HepG2 (cell line): Measurements from ENCODE around the gene GRIN2D. TPM values are rescaled to one million over a fixed set of nuclear protein-coding genes. Genes with fewer than 3 reads are reported as not detected.
A peak's percentile ranks its signal among the peaks of the same experiment; 100 is the strongest.

Source experiments
- FOXA1 ChIP-seq, 2 experiments: fragments of 450-650 bp in 1 of 2; sonication (generic) in 1 of 2; formaldehyde crosslinking in 1 of 2; IDR thresholded peaks; 2 replicates each; pipeline versions ENCODE4 v1.4.0 to v1.6.1; 2016 to 2020; ENCODE audit warnings: missing genetic modification reagents in 1 of 2
- GATAD2A ChIP-seq: IDR thresholded peaks from 2 replicates; pipeline ENCODE4 v1.6.1; 2016
- MAFG ChIP-seq: sonication (generic); formaldehyde crosslinking; IDR thresholded peaks from 2 replicates; pipeline ENCODE4 v1.5.1; 2020; ENCODE audit warnings: mild to moderate bottlenecking, missing genetic modification reagents
- MIER3 ChIP-seq: IDR thresholded peaks from 2 replicates; pipeline ENCODE4 v1.6.1; 2016; ENCODE audit warnings: missing compliant biosample characterization, borderline replicate concordance
- NCOA1 ChIP-seq: sonication (generic); formaldehyde crosslinking; IDR thresholded peaks from 2 replicates; pipeline ENCODE4 v1.9.0; 2021; ENCODE audit warnings: missing genetic modification reagents
- NR2F6 ChIP-seq, 2 experiments: IDR thresholded peaks; 2 replicates each; pipeline ENCODE4 v1.6.1; 2016; ENCODE audit warnings: antibody characterized with exemption in 1 of 2, mild to moderate bottlenecking in 1 of 2
- REPIN1 ChIP-seq: sonication (generic); formaldehyde crosslinking; IDR thresholded peaks from 2 replicates; pipeline ENCODE4 v1.8.0; 2022; ENCODE audit warnings: missing genetic modification reagents, low read depth, mild to moderate bottlenecking, borderline replicate concordance
- ZFP37 ChIP-seq: sonication (generic); formaldehyde crosslinking; IDR thresholded peaks from 2 replicates; pipeline ENCODE4 v1.4.0; 2020; ENCODE audit warnings: missing genetic modification reagents, borderline replicate concordance
- ZNF354B ChIP-seq: sonication (generic); formaldehyde crosslinking; IDR thresholded peaks from 2 replicates; pipeline ENCODE4 v1.8.0; 2022; ENCODE audit warnings: mild to moderate bottlenecking, missing genetic modification reagents
- ZNF468 ChIP-seq: sonication (generic); formaldehyde crosslinking; IDR thresholded peaks from 2 replicates; pipeline ENCODE4 v1.8.0; 2022; ENCODE audit warnings: mild to moderate bottlenecking, moderate library complexity, missing genetic modification reagents
- ZNF589 ChIP-seq: sonication (generic); formaldehyde crosslinking; conservative IDR thresholded peaks from 2 replicates; pipeline ENCODE4 v1.8.0; 2022; ENCODE audit warnings: mild to moderate bottlenecking, moderate library complexity, missing genetic modification reagents
- polyA plus RNA-seq, 8 experiments: library from polyadenylated mRNA; depleted of rRNA in 3 of 8; stranded (reverse) in 7 of 8; unstranded in 1 of 8; fragments of >200 nt; fragmentation: Illumina TruSeq in 4 of 8; extraction: Trizol in 4 of 8; gene quantifications; 2 replicates each; pipeline versions ENCODE4 v1.2.1 to v1.2.3, GENCODE V29; 2011 to 2016; ENCODE audit warnings: low read depth in 4 of 8, missing spikeins in 1 of 8, mixed read lengths in 1 of 8; ENCODE audit not compliant: insufficient read depth in 1 of 8
- total RNA-seq, 5 experiments: library from RNA; depleted of rRNA; stranded (reverse); fragments of >200 nt; fragmentation: Illumina TruSeq; extraction: Trizol; gene quantifications; 2 replicates each; pipeline ENCODE4 v1.2.3, GENCODE V29; 2016; ENCODE audit warnings: low read depth in 1 of 5
- TF ChIP-seq, protein P1 (sequence below): sonication (generic); formaldehyde crosslinking; IDR thresholded peaks from 2 replicates; pipeline ENCODE4 v1.5.0; 2020; ENCODE audit warnings: mild to moderate bottlenecking, missing genetic modification reagents
- TF ChIP-seq, protein P2 (sequence below): sonication (generic); formaldehyde crosslinking; IDR thresholded peaks from 2 replicates; pipeline ENCODE4 v1.5.1; 2020; ENCODE audit warnings: missing genetic modification reagents, mild to moderate bottlenecking, borderline replicate concordance
- TF ChIP-seq, protein P3 (sequence below): sonication (generic); formaldehyde crosslinking; IDR thresholded peaks from 2 replicates; pipeline ENCODE4 v1.5.0; 2020; ENCODE audit warnings: mild to moderate bottlenecking, missing genetic modification reagents, borderline replicate concordance
- TF ChIP-seq, protein P4 (sequence below): IDR thresholded peaks from 2 replicates; pipeline ENCODE4 v1.6.1; 2016; ENCODE audit warnings: missing biosample characterization, missing genetic modification reagents, low read depth

Gene GRIN2D
- total and polyA plus RNA-seq, 2 of the 13 experiments (the other 11 are each of a cell fraction or from before 2014, with no cell fraction given): 0.02 to 0.13 TPM

DNA sequence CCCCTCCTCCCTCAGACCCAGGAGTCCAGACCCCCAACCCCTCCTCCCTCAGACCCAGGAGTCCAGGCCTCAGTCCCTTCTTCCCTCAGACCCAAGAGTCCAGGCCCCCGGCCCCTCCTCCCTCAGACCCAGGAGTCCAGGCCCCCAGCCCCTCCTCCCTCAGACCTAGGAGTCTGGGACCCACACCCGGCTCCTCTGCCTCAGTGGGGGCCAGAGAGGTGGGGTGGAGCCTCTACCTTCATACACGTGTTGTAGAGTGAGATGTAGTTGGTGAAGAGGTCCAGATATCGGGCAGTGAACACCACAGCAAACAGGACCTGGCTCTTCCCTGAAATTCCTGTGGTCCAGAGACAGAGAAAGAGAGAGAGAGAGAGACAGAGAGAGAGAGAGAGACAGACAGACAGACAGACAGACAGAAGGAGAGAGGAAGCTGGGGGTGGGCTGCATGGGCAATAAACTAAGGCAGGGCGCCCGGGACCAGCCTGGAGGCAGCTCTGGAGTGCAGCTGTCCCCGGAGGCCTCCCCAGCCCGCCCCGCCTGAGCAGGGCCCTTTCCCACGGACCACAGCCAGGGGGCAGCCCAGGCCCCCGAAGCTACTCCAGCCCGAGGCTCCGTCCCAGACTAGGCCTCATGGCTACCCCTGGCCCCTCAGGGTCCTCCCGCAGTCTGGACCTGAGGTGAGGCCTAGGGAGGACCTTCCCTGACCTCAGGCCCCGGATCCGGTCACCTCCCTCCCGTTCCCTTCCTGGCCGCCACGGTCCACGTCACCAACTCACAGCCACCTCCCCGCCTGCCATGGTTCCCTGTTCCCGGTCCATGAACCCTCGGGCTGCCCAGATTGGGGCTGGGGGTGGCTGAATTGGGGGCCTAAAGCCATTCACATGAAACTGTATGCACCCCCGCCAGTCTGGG lies 3.0 kb upstream of the GRIN2D start (continued):
- TF ChIP-seq MIER3 (CRISPR knock-in tag) (peak; percentile 58; the same call in 1 of the 2 replicates), FOXA1 (IDR thresholded peaks at IDR 0.05) (no peak), FOXA1 (CRISPR knock-in tag; IDR thresholded peaks at IDR 0.05) (0 out of 2 replicates have a peak, but pooled peaks have one; percentile 6), ZNF589 (CRISPR knock-in tag) (no peak), ZFP37 (0 out of 2 replicates have a peak, but pooled peaks have one; percentile 37), MAFG (CRISPR knock-in tag) (no peak), ZNF468 (CRISPR knock-in tag) (no peak), NR2F6 (IDR thresholded peaks at IDR 0.05) (peak; percentile 33; the same call in 1 of the 2 replicates), NR2F6 (CRISPR knock-in tag; IDR thresholded peaks at IDR 0.05) (peak; percentile 56; the same call in 1 of the 2 replicates), NCOA1 (CRISPR knock-in tag) (0 out of 2 replicates have a peak, but pooled peaks have one; percentile 61), GATAD2A (CRISPR knock-in tag) (peak; percentile 44; the same call in 1 of the 2 replicates), ZNF354B (no peak), REPIN1 (CRISPR knock-in tag) (peak; percentile 52; the same call in 1 of the 2 replicates)
- TF ChIP-seq, protein P1, sequence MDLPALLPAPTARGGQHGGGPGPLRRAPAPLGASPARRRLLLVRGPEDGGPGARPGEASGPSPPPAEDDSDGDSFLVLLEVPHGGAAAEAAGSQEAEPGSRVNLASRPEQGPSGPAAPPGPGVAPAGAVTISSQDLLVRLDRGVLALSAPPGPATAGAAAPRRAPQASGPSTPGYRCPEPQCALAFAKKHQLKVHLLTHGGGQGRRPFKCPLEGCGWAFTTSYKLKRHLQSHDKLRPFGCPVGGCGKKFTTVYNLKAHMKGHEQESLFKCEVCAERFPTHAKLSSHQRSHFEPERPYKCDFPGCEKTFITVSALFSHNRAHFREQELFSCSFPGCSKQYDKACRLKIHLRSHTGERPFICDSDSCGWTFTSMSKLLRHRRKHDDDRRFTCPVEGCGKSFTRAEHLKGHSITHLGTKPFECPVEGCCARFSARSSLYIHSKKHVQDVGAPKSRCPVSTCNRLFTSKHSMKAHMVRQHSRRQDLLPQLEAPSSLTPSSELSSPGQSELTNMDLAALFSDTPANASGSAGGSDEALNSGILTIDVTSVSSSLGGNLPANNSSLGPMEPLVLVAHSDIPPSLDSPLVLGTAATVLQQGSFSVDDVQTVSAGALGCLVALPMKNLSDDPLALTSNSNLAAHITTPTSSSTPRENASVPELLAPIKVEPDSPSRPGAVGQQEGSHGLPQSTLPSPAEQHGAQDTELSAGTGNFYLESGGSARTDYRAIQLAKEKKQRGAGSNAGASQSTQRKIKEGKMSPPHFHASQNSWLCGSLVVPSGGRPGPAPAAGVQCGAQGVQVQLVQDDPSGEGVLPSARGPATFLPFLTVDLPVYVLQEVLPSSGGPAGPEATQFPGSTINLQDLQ: peak; percentile 74; the same call in 1 of the 2 replicates
- TF ChIP-seq, protein P2, sequence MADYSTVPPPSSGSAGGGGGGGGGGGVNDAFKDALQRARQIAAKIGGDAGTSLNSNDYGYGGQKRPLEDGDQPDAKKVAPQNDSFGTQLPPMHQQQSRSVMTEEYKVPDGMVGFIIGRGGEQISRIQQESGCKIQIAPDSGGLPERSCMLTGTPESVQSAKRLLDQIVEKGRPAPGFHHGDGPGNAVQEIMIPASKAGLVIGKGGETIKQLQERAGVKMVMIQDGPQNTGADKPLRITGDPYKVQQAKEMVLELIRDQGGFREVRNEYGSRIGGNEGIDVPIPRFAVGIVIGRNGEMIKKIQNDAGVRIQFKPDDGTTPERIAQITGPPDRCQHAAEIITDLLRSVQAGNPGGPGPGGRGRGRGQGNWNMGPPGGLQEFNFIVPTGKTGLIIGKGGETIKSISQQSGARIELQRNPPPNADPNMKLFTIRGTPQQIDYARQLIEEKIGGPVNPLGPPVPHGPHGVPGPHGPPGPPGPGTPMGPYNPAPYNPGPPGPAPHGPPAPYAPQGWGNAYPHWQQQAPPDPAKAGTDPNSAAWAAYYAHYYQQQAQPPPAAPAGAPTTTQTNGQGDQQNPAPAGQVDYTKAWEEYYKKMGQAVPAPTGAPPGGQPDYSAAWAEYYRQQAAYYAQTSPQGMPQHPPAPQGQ (CRISPR knock-in tag): no peak
- TF ChIP-seq, protein P3, sequence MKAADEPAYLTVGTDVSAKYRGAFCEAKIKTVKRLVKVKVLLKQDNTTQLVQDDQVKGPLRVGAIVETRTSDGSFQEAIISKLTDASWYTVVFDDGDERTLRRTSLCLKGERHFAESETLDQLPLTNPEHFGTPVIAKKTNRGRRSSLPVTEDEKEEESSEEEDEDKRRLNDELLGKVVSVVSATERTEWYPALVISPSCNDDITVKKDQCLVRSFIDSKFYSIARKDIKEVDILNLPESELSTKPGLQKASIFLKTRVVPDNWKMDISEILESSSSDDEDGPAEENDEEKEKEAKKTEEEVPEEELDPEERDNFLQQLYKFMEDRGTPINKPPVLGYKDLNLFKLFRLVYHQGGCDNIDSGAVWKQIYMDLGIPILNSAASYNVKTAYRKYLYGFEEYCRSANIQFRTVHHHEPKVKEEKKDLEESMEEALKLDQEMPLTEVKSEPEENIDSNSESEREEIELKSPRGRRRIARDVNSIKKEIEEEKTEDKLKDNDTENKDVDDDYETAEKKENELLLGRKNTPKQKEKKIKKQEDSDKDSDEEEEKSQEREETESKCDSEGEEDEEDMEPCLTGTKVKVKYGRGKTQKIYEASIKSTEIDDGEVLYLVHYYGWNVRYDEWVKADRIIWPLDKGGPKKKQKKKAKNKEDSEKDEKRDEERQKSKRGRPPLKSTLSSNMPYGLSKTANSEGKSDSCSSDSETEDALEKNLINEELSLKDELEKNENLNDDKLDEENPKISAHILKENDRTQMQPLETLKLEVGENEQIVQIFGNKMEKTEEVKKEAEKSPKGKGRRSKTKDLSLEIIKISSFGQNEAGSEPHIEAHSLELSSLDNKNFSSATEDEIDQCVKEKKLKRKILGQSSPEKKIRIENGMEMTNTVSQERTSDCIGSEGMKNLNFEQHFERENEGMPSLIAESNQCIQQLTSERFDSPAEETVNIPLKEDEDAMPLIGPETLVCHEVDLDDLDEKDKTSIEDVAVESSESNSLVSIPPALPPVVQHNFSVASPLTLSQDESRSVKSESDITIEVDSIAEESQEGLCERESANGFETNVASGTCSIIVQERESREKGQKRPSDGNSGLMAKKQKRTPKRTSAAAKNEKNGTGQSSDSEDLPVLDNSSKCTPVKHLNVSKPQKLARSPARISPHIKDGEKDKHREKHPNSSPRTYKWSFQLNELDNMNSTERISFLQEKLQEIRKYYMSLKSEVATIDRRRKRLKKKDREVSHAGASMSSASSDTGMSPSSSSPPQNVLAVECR (CRISPR knock-in tag): peak; percentile 76
- TF ChIP-seq, protein P4, sequence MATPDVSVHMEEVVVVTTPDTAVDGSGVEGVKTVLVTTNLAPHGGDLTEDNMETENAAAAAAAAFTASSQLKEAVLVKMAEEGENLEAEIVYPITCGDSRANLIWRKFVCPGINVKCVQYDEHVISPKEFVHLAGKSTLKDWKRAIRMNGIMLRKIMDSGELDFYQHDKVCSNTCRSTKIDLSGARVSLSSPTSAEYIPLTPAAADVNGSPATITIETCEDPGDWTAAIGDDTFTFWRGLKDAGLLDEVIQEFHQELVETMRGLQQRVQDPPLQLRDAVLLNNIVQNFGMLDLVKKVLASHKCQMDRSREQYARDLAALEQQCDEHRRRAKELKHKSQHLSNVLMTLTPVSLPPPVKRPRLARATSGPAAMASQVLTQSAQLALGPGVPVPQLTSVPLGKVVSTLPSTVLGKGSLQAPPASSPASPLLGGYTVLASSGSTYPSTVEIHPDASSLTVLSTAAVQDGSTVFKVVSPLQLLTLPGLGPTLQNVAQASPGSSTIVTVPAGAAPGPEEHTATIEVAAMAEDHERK: no peak
